ENCODE data around the gene PRR35. TPM values are rescaled to one million over a fixed set of nuclear protein-coding genes. Genes with fewer than 3 reads are reported as not detected.
A peak's percentile ranks its signal among the peaks of the same experiment; 100 is the strongest.

The PRR35 gene
- total RNA-seq, 1 donor from 2014 or later: 0.25 TPM

- Mint-ChIP-seq H3K4me3 (peak overlapping the region; percentile 10), H3K36me3 (peaks cover 2% of the 10 kb centered on the region), H3K4me1 (peaks cover 2% of the 10 kb centered on the region), H3K9me3 (no peaks in the 10 kb centered on the region), H3K27me3 (ENCODE audit: low read depth) (peaks cover 46% of the 10 kb centered on the region), H3K27ac (no peak overlapping the region)
- TF ChIP-seq, protein P1, sequence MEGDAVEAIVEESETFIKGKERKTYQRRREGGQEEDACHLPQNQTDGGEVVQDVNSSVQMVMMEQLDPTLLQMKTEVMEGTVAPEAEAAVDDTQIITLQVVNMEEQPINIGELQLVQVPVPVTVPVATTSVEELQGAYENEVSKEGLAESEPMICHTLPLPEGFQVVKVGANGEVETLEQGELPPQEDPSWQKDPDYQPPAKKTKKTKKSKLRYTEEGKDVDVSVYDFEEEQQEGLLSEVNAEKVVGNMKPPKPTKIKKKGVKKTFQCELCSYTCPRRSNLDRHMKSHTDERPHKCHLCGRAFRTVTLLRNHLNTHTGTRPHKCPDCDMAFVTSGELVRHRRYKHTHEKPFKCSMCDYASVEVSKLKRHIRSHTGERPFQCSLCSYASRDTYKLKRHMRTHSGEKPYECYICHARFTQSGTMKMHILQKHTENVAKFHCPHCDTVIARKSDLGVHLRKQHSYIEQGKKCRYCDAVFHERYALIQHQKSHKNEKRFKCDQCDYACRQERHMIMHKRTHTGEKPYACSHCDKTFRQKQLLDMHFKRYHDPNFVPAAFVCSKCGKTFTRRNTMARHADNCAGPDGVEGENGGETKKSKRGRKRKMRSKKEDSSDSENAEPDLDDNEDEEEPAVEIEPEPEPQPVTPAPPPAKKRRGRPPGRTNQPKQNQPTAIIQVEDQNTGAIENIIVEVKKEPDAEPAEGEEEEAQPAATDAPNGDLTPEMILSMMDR (IDR thresholded peaks at IDR 0.05; ENCODE audit: unreplicated experiment): no peak
- no peak for DNase-seq (ENCODE audit: low spot score in 2 of 2, unreplicated experiment in 2 of 2)
These were observed 1.7 kb upstream of the PRR35 start for GRCh38 chr16:558298-559020.

- no peak for DNase-seq (ENCODE audit: low spot score in 2 of 2, unreplicated experiment in 2 of 2)
- Mint-ChIP-seq H3K4me3 (peak overlapping the region; percentile 60), H3K36me3 (peaks cover 2% of the 10 kb centered on the region), H3K27ac (no peak overlapping the region), H3K9me3 (no peaks in the 10 kb centered on the region), H3K4me1 (peaks cover 2% of the 10 kb centered on the region), H3K27me3 (ENCODE audit: low read depth) (peaks cover 46% of the 10 kb centered on the region)
- TF ChIP-seq, protein P1 (IDR thresholded peaks at IDR 0.05; ENCODE audit: unreplicated experiment): no peak
These were observed 1.2 kb upstream of the PRR35 start for GRCh38 chr16:559021-559380.

- H3K9me3 Mint-ChIP-seq: no peaks in the 10 kb centered on the region
- TF ChIP-seq, protein P1 (IDR thresholded peaks at IDR 0.05; ENCODE audit: unreplicated experiment): no peak
- DNase-seq (ENCODE audit: low spot score in 2 of 2, unreplicated experiment in 2 of 2): no peak
- no peaks in the 10 kb centered on the region for H3K36me3 Mint-ChIP-seq
- peak overlapping the region; percentile 60 for H3K4me3 Mint-ChIP-seq
- H3K27me3 Mint-ChIP-seq (ENCODE audit: low read depth): peaks cover 46% of the 10 kb centered on the region
- H3K27ac Mint-ChIP-seq: no peak overlapping the region
- H3K4me1 Mint-ChIP-seq: peaks cover 2% of the 10 kb centered on the region
These were observed 587 bp upstream of the PRR35 start for GRCh38 chr16:559411-560203.

DNA sequence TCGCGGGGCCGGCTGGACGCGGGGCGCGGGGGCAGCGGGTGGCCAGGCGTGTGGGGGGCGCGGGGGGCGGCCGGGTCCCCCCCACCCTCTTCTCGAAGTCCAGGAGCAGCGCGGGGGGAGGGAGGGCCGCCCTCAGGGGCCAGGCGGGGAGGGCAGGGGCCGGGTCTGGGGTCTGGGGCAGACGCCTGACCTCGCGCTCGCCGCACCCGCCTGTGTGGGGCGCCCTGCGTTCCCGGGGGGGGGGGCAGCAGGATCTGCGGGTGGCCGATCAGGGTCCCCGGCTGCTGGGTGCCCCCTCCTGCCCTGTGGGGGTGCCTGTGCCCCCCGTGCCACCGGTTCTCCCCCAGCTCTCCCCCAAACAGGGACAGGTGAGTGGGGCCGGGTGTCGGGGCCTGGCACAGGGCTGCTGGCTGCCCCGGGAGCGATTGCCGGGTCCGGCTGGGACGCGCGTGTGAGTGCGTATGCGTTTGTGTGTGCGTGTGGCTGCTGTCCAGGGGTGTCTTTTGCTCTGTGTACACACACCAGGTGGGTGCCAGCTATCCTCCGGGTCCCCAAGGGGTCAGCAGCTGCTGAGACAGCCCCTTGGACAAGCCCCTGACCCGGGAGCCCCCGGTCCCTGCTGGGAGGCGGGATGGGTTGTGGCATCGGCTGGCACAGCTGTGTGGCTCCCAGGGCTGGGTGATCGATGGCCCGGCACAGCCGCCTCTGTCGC, 663 bp downstream of the PRR35 start:
- Mint-ChIP-seq H3K36me3 (no peaks in the 10 kb centered on the region), H3K9me3 (no peaks in the 10 kb centered on the region), H3K27ac (no peak overlapping the region), H3K4me1 (peaks cover 8% of the 10 kb centered on the region), H3K27me3 (ENCODE audit: low read depth) (peaks cover 46% of the 10 kb centered on the region), H3K4me3 (no peak overlapping the region)
- TF ChIP-seq, protein P1 (IDR thresholded peaks at IDR 0.05; ENCODE audit: unreplicated experiment): no peak
- no peak for DNase-seq (ENCODE audit: low spot score in 2 of 2, unreplicated experiment in 2 of 2)

DNA sequence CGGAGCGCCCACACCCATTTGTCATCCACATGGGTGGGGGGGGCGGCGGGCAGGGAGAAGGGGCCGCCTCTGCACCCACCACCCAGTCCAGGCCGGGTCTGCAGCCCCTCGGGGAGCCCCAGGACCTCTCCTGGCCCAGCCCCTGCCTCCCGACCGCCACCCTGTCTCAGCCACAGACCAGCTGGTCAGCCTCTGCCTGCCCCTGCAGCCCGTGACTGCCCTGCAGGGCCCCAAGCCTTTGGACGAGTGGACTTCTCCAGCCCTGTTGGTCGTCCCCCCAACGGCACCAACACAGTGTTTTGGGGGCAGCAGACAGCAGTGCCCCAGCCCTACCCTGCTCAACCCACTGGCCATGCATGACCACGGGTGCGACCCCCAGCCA, 1.2 kb downstream of the PRR35 start:
- Mint-ChIP-seq H3K4me1 (peaks cover 11% of the 10 kb centered on the region), H3K4me3 (no peak overlapping the region), H3K36me3 (no peaks in the 10 kb centered on the region), H3K9me3 (no peaks in the 10 kb centered on the region), H3K27me3 (ENCODE audit: low read depth) (peaks cover 46% of the 10 kb centered on the region), H3K27ac (no peak overlapping the region)
- TF ChIP-seq, protein P1 (IDR thresholded peaks at IDR 0.05; ENCODE audit: unreplicated experiment): no peak
- DNase-seq (ENCODE audit: low spot score in 2 of 2, unreplicated experiment in 2 of 2): no peak
